Memory B cell (primary cell): ENCODE data around the gene DUSP2.

Experiments used
- ATAC-seq: fragments of 150-1000 bp; cut with Tn5 transposase; 2 replicates; pipeline ENCODE4 v1.10.0; 2021; ENCODE audit warnings: low read depth, mild to moderate bottlenecking, moderate library complexity
- DNase-seq, 2 donors: peaks; one replicate each; pipeline ENCODE4 v3.0.0; 2022; ENCODE audit warnings: low spot score in 2 of 2
- H3K27ac Mint-ChIP-seq: one replicate; pipeline ENCODE4 v1.8.0; 2022; ENCODE audit warnings: mild to moderate bottlenecking, moderate library complexity, mixed read lengths
- H3K27me3 Mint-ChIP-seq: one replicate; pipeline ENCODE4 v1.8.0; 2022; ENCODE audit warnings: mixed read lengths
- H3K36me3 Mint-ChIP-seq: one replicate; pipeline ENCODE4 v1.8.0; 2022; ENCODE audit warnings: mild to moderate bottlenecking, mixed read lengths
- H3K4me1 Mint-ChIP-seq: one replicate; pipeline ENCODE4 v1.8.0; 2022; ENCODE audit warnings: mixed read lengths
- H3K4me3 Mint-ChIP-seq: one replicate; pipeline ENCODE4 v1.8.0; 2022; ENCODE audit warnings: mild to moderate bottlenecking, moderate library complexity, mixed read lengths
- H3K9me3 Mint-ChIP-seq: one replicate; pipeline ENCODE4 v1.8.0; 2022; ENCODE audit warnings: mixed read lengths

DUSP2 gene

DNA sequence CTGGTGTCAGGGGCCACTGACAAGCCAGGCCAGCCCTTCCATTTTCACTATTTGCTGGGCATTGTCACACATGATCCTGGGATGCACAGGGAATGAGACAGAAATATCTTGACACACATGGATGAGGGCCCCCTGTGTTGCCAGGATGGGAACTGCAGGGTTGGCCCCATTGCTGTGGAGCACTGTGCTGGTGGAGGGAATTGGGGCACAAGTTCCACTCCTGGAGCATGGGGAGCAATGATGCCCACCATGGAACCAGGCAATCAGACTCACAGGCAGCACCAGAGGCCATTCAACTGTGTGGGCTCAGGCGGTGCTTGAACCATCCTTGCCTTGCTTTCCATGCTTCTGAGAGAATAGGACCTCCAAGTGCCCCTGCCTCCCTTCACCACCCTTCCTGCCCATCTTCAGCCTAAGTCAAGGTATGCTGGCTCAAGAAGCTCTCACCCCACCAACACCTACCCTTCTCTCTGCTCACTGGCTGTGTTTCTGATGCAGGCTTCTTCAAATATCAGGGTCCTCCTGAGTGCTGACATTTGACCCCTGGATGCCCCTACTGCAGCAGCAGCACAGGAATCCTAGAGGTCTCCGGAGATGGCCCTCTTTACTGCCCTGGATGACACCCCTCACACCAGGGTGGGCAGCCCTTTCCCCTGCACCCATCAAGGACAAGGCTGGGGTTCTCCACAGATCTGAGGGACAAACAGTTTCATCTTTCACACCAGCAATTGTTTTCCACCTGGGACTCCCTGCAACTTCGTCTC, 39.9 kb downstream of the DUSP2 start:
- no peaks in the 10 kb centered on the region for H3K4me1 Mint-ChIP-seq
- no peak overlapping the region for H3K27ac Mint-ChIP-seq
- peaks cover 5% of the 10 kb centered on the region for H3K27me3 Mint-ChIP-seq
- H3K4me3 Mint-ChIP-seq: no peak overlapping the region
- DNase-seq (no peak), ATAC-seq (no peak)
- H3K36me3 Mint-ChIP-seq: peaks cover 6% of the 10 kb centered on the region
- peaks cover 11% of the 10 kb centered on the region for H3K9me3 Mint-ChIP-seq

DNA sequence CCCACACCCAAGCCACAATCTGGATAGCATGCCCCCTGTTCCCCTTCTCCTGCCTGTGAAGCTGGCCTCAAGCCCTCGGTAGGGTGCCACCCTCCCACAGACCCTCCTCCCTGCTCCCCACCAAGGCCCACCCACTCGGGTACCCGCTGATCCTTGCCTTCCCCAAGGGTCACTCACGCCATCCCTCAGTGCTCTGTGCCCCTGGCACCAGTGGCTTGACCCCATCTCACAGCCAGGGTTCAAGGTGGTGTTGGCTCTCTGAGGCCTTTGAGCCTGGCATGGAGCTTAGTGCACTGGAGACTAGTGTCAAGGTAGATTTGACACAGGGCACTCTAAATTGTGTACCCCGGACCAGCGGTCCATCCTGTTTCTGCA, 40.8 kb downstream of the DUSP2 start:
- peaks cover 6% of the 10 kb centered on the region for H3K36me3 Mint-ChIP-seq
- no peaks in the 10 kb centered on the region for H3K4me1 Mint-ChIP-seq
- peaks cover 5% of the 10 kb centered on the region for H3K27me3 Mint-ChIP-seq
- H3K4me3 Mint-ChIP-seq: no peak overlapping the region
- DNase-seq (no peak), ATAC-seq (no peak)
- no peak overlapping the region for H3K27ac Mint-ChIP-seq
- H3K9me3 Mint-ChIP-seq: peaks cover 11% of the 10 kb centered on the region

DNA sequence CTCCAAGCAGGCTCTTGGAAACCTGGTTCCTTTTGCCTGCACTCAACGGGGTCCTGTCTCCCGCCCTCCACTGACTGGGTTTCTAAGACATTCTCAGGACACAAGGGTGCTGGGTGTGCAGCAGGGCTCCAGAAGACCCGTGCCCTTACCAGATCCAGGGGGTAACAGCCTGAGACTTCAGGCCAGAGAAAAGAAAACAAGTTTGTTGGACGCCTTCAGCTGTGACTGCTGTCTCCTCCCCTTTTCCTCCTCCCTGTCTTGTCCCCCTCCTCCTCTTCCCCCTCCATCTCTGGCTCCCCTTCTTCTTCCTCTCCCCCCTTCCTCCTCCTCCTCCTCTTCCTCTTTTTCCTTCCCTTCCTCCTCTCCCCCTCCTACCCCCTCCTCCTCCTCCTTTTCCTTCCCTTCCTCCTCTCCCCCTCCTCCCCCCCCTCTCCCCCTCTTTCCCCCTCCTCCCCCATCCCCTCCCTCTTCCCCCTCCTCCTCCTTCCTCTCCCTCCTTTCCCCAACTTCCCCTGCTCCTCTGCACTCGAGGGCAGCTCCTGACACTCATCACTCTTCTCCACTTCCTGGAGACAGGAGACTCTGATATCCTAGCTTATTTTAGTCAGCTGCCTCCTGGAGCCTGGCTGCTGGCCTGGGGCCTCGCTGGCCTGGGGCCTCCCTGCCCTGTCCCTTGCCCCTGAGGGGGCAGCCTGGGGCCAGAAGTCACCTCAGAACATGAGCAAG, 41.3 kb downstream of the DUSP2 start:
- Mint-ChIP-seq H3K4me1 (no peaks in the 10 kb centered on the region), H3K27me3 (peaks cover 4% of the 10 kb centered on the region), H3K36me3 (peaks cover 6% of the 10 kb centered on the region), H3K27ac (no peak overlapping the region), H3K9me3 (peaks cover 11% of the 10 kb centered on the region), H3K4me3 (no peak overlapping the region)
- DNase-seq (no peak), ATAC-seq (no peak)

DNA sequence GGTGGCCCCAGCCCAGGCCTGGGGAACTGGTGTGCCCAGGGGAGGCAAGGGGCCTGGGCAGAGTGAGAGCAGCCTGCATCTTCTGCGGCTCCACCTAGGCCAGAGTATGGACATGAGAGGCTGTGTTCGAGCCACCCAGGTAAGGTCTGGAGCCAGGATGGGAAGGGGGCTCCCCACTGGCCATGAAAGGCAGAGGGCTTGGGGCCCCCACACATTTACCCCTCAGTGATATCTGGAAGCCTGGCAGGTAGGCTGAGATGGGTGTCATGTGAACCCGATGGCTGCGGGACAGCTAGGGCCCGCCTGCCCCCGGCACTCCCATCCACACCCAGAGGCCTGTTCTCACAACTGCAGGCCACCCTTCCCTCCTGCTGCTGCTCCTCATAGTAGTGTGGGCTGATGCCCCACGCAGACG, 42.0 kb downstream of the DUSP2 start:
- H3K36me3 Mint-ChIP-seq: peaks cover 6% of the 10 kb centered on the region

DNA sequence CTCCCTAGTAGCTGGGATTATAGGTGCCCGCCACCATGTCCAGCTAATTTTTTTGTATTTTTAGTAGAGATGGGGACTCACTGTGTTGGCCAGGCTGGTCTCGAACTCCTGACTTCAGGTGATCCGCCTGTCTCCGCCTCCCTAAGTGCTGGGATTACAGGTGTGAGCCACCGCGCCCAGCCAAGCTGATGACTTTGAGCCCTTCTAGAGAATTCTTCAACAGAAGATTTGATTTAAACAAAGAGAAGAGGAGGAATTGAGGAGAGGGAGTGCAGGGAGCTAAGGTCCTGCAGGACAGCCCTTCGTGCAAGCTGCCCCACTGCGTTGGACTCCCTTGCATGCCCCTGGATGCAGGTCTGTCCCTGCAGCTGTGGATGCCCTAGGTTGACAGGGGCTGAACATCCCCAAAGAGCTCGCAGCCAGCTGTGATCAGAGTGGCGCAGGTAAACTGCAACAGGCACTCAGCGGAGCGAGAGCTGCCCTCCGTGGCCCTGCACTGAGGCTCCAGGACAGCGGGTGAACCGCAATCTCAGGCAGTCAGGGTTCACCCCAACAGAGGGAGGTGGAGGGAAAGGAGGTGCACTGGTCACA, 42.5 kb downstream of the DUSP2 start:
- ATAC-seq: no peak
- Mint-ChIP-seq H3K36me3 (peaks cover 6% of the 10 kb centered on the region), H3K4me1 (no peaks in the 10 kb centered on the region), H3K4me3 (no peak overlapping the region), H3K27ac (no peak overlapping the region), H3K9me3 (peaks cover 11% of the 10 kb centered on the region), H3K27me3 (no peaks in the 10 kb centered on the region)
- DNase-seq: no peak

More for the DNA sequence above, 42.0 kb downstream of the DUSP2 start:
- no peak for ATAC-seq
- Mint-ChIP-seq H3K9me3 (peaks cover 11% of the 10 kb centered on the region), H3K27me3 (no peaks in the 10 kb centered on the region), H3K27ac (no peak overlapping the region), H3K4me3 (no peak overlapping the region), H3K4me1 (no peaks in the 10 kb centered on the region)
- DNase-seq: no peak

DNA sequence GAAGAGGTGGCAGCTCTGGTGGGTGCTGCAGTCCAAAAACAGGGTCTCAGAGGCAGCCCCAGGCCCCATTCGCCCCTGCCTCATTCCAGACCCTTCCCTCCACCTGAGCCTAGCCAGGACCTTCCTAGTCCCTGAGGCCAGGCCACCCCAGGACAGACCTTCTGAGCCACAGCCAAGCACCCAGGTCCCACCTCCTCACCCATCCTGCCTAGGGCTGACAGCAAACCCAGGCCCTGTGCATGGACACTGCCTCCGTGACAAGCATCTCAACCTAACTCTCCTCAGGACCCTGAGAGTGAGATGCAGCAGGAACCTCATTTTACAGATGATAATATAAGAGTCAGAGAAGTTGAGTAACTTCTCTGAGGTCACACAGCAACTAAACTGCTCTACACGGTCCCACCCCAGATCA, 44.3 kb downstream of the DUSP2 start:
- ATAC-seq (no peak), DNase-seq (no peak)
- peaks cover 9% of the 10 kb centered on the region for H3K9me3 Mint-ChIP-seq
- no peak overlapping the region for H3K27ac Mint-ChIP-seq
- H3K36me3 Mint-ChIP-seq: peaks cover 5% of the 10 kb centered on the region
- H3K4me1 Mint-ChIP-seq: no peaks in the 10 kb centered on the region
- no peak overlapping the region for H3K4me3 Mint-ChIP-seq
- no peaks in the 10 kb centered on the region for H3K27me3 Mint-ChIP-seq

DNA sequence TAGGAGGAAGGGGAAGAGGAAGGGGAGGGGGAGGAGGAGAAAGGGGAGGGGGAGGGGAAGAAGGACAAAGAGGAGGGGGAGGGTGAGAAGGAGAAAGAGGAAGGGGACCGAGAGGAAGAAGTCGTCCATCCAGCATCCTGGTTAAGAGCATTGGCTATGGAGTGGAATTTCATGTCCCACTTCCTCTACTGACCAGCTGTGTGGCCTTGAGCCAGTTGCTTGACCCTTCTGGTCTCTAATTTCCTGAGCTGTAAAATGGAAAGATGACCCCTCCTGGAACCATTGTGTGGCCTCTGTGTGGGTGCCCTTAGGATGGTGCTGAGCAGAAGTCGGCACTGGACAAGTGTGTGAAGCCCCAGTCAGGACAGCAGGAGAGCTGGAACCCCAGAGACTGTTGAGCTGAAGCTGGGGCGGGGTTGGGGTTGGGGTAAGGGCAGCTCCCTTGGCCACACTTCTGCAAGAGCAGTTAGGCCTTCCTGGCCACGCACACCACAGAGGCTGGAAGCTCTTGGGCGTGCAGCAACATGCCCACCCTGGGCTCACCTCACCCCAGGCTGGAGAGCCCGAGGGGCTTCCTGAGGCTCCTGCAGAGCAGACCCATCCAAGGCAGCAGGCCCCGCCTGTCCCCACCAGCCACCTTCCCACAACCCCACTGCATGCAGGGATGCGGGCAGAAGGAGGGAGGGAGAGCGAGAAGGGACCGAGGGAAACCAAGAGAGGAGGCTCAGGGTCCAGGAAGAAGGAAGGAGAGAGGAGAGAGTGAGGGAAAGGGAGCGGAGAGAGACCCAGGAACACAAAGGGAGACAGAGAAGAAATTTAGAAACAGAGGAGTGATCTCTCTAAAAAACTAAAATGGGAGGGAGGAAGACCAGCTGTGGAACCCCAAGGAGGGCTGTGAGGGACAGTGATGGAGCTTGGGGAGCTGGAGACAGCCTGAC, 45.1 kb downstream of the DUSP2 start:
- DNase-seq: no peak
- Mint-ChIP-seq H3K36me3 (peaks cover 2% of the 10 kb centered on the region), H3K27me3 (no peaks in the 10 kb centered on the region), H3K9me3 (peaks cover 4% of the 10 kb centered on the region), H3K4me1 (no peaks in the 10 kb centered on the region), H3K27ac (no peak overlapping the region), H3K4me3 (no peak overlapping the region)
- no peak for ATAC-seq

DNA sequence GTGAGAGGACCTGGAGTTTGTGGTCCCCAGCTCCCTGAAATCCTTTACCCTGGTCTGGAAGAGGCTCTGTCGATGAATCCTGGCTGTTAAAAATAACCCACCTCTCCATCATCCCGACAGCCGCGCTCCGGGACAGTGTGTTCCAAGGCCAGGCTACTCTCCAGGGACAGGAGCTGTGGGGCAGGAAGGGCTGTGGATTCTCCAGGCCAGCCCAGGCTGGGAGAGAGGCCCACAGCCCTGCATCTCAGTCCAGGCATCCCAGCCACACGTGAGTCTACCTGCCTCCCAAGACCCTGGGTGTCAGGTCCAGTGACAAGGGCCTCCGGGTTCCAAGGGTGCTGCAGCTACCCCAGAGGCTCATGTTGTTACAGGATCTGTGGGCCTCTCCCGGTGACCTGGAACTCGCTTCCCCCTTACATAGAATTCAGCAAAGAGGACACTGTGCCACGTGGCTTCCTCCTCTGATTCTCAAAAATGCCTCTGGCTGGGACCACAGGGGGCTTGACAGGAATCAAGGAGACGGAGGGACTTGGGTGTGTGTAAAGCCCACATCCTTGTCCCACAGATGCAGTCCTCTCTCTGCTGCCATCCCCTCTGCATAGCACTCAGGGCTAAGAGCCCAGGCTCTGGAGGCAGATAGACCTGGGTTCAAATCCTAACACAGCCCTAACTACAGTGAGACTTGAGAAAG, 46.2 kb downstream of the DUSP2 start:
- ATAC-seq (no peak), DNase-seq (no peak)
- H3K27ac Mint-ChIP-seq: no peak overlapping the region
- no peaks in the 10 kb centered on the region for H3K27me3 Mint-ChIP-seq
- no peak overlapping the region for H3K4me3 Mint-ChIP-seq
- no peaks in the 10 kb centered on the region for H3K36me3 Mint-ChIP-seq
- H3K9me3 Mint-ChIP-seq: no peaks in the 10 kb centered on the region
- no peaks in the 10 kb centered on the region for H3K4me1 Mint-ChIP-seq

DNA sequence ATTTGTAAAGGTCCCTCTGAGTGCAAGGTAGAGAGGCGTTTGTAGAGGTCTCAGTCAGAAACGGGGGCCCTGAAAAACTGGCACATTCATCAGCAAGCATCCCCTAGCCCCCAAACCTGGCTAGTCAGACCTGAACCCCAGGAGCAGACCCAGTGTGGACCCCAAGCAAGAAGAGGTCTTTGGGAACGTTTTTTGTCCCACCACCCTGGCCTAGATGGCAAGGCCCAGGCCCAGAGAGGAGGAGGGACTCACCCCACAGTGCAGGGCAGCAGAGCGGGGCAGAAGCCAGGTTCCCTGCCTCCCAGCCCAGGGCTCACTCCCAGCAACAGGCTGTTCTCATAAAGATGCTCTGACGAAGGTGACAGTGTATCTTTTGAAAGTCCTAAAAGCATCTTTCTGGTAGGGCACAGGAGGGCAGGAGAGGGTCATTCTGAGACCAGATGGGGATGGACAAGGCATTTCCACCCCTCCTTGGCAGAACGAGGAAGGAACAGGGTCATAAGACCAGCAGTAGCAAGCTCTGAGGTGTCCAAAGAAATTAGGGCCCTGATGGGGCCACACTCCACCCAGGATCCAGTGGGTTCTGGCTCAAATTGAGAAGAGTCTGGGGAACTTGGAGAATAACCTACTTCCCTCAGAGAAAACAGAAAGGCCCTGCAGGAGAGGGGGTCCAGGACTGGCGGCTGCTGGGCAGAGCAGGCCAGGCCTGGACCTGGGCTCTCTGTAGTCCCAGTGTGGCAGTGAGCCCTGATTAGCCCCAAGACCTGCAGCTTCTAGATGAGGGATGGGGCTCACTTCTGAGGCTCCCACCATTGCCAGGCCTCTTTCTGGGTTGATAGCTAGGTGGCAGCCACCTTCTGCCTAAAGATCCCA, 47.1 kb downstream of the DUSP2 start:
- Mint-ChIP-seq H3K36me3 (peaks cover 2% of the 10 kb centered on the region), H3K9me3 (no peaks in the 10 kb centered on the region), H3K4me3 (no peak overlapping the region), H3K27me3 (no peaks in the 10 kb centered on the region), H3K4me1 (no peaks in the 10 kb centered on the region), H3K27ac (no peak overlapping the region)
- DNase-seq (no peak), ATAC-seq (no peak)

DNA sequence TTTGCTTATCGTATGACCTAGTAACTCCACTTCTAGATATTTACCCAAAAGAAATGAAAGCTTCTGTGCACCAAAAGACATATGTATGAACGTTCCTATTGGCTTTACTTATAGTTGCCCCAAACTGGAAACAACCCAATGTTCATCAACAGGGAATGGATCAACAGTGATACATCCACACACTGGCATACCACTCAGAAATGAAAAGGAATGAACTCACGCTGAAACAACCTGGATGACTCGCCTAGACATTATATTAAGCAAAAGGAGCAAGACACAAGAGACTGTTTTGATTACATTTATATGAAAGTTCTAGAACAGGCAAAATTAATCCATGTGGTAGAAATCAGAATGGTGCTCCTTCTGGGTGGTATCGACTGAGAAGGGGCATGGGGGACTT, 47.8 kb downstream of the DUSP2 start:
- no peaks in the 10 kb centered on the region for H3K27me3 Mint-ChIP-seq
- no peaks in the 10 kb centered on the region for H3K9me3 Mint-ChIP-seq
- H3K36me3 Mint-ChIP-seq: peaks cover 2% of the 10 kb centered on the region
- ATAC-seq: no peak
- no peak overlapping the region for H3K27ac Mint-ChIP-seq
- DNase-seq: no peak
- no peaks in the 10 kb centered on the region for H3K4me1 Mint-ChIP-seq
- H3K4me3 Mint-ChIP-seq: no peak overlapping the region

DNA sequence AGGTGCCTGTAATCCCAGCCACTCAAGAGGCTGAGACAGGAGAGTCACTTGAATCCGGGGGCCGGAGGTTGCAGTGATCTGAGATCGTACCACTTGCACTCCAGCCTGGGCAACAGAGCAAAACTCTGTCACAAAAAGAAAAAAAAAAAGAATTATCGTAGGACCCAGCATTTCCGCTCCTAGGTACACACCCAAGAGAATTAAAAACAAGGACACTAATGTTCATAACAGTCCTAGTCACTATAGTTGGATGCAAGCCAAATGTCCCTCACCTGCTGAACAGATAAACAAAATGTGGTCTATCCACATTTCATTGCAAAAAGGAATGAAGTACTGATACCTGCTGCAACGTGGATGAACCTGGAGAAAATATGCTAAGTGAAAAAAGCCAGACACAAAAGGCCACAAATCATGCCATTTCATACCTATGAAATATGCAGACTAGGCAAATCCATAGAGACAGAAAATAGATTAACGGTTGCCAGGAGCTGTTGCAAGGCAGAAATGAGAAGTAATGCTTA, 50.1 kb downstream of the DUSP2 start:
- H3K4me1 Mint-ChIP-seq: no peaks in the 10 kb centered on the region
- H3K27me3 Mint-ChIP-seq: peaks cover 3% of the 10 kb centered on the region
- peaks cover 2% of the 10 kb centered on the region for H3K36me3 Mint-ChIP-seq
- ATAC-seq: no peak
- H3K9me3 Mint-ChIP-seq: no peaks in the 10 kb centered on the region
- DNase-seq: no peak
- H3K4me3 Mint-ChIP-seq: no peak overlapping the region
- no peak overlapping the region for H3K27ac Mint-ChIP-seq

DNA sequence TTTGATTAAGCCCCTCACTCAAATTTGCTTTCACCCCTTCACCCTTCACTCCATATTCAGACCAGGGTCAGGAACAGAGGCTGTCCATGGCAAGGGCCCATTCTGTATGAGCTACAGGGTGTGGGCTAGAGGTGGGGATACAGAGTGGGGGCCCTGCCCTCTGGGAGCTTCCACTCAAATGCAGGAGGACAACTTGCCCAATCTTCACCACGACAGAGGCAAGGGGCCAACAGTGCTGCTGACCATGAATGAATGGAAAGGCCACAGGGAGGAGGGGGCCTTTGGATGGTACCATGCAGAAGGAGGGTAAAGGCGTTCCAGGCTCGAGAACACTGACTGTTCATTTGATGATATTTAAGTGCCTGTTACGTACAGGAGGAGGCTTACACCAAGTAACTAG, 51.7 kb downstream of the DUSP2 start:
- no peaks in the 10 kb centered on the region for H3K9me3 Mint-ChIP-seq
- DNase-seq: no peak
- H3K36me3 Mint-ChIP-seq: peaks cover 2% of the 10 kb centered on the region
- H3K27me3 Mint-ChIP-seq: peaks cover 5% of the 10 kb centered on the region
- H3K27ac Mint-ChIP-seq: no peak overlapping the region
- no peak overlapping the region for H3K4me3 Mint-ChIP-seq
- ATAC-seq: no peak
- H3K4me1 Mint-ChIP-seq: no peaks in the 10 kb centered on the region
